HG02763 (cell line): ENCODE results near the gene WWOX.

Source experiments
- ATAC-seq: cut with Tn5 transposase; IDR thresholded peaks from one replicate; pipeline ENCODE4 v1.9.1; 2021; ENCODE audit warnings: mild to moderate bottlenecking, moderate library complexity; ENCODE audit not compliant: unreplicated experiment

Gene WWOX

GRCh38 chr16:78325468-78326352 lies 226.3 kb downstream of the WWOX start:
- ATAC-seq = no peak

GRCh38 chr16:78326731-78327130 lies 227.3 kb downstream of the WWOX start:
- ATAC-seq = no peak

GRCh38 chr16:78331731-78332130 lies 232.3 kb downstream of the WWOX start:
- no peak for ATAC-seq

GRCh38 chr16:78333808-78334207 lies 234.4 kb downstream of the WWOX start:
- no peak for ATAC-seq

GRCh38 chr16:78340590-78340989 lies 241.1 kb downstream of the WWOX start:
- no peak for ATAC-seq

GRCh38 chr16:78348068-78348467 lies 248.6 kb downstream of the WWOX start:
- no peak for ATAC-seq

- no peak for ATAC-seq
Measured at GRCh38 chr16:78348886-78349285, 249.4 kb downstream of the WWOX start.

- no peak for ATAC-seq
Measured at GRCh38 chr16:78352184-78352583, 252.7 kb downstream of the WWOX start.

GRCh38 chr16:78353640-78354275 lies 254.3 kb downstream of the WWOX start:
- no peak for ATAC-seq

- no peak for ATAC-seq
Measured at GRCh38 chr16:78362524-78363135, 263.2 kb downstream of the WWOX start.

GRCh38 chr16:78363843-78364555 lies 264.5 kb downstream of the WWOX start:
- ATAC-seq = no peak

- ATAC-seq = no peak
Measured at GRCh38 chr16:78364556-78364880, 265.1 kb downstream of the WWOX start.

GRCh38 chr16:78365366-78365765 lies 265.9 kb downstream of the WWOX start:
- no peak for ATAC-seq

GRCh38 chr16:78368121-78369102 lies 269.0 kb downstream of the WWOX start:
- ATAC-seq = no peak

GRCh38 chr16:78372277-78372676 lies 272.8 kb downstream of the WWOX start:
- ATAC-seq = no peak

- ATAC-seq = no peak
Measured at GRCh38 chr16:78375055-78375679, 275.7 kb downstream of the WWOX start.

GRCh38 chr16:78376452-78376851 lies 277.0 kb downstream of the WWOX start:
- ATAC-seq = no peak

GRCh38 chr16:78377312-78377711 lies 277.9 kb downstream of the WWOX start:
- ATAC-seq = no peak

- no peak for ATAC-seq
Measured at GRCh38 chr16:78381060-78381459, 281.6 kb downstream of the WWOX start.

- ATAC-seq = no peak
Measured at GRCh38 chr16:78383118-78383517, 283.7 kb downstream of the WWOX start.
